Fibroblast of lung (primary cell): Measurements from ENCODE around the gene ERICH4.

ENCODE experiments used
- CTCF ChIP-seq, 2 donors: IDR thresholded peaks in 1 of 2; conservative IDR thresholded peaks in 1 of 2; 1 replicate in 1 of 2; 2 replicates in 1 of 2; pipeline ENCODE4 v1.5.1; 2011 to 2012; ENCODE audit warnings: low read length in 2 of 2, control low read depth in 1 of 2, inconsistent platforms in 1 of 2, low read depth in 1 of 2, mild to moderate bottlenecking in 1 of 2
- EZH2 ChIP-seq: IDR thresholded peaks from 2 replicates; pipeline ENCODE4 v1.5.1; 2012; ENCODE audit warnings: low read length, control low read depth, mild to moderate bottlenecking; ENCODE audit errors: missing control alignments

DNA sequence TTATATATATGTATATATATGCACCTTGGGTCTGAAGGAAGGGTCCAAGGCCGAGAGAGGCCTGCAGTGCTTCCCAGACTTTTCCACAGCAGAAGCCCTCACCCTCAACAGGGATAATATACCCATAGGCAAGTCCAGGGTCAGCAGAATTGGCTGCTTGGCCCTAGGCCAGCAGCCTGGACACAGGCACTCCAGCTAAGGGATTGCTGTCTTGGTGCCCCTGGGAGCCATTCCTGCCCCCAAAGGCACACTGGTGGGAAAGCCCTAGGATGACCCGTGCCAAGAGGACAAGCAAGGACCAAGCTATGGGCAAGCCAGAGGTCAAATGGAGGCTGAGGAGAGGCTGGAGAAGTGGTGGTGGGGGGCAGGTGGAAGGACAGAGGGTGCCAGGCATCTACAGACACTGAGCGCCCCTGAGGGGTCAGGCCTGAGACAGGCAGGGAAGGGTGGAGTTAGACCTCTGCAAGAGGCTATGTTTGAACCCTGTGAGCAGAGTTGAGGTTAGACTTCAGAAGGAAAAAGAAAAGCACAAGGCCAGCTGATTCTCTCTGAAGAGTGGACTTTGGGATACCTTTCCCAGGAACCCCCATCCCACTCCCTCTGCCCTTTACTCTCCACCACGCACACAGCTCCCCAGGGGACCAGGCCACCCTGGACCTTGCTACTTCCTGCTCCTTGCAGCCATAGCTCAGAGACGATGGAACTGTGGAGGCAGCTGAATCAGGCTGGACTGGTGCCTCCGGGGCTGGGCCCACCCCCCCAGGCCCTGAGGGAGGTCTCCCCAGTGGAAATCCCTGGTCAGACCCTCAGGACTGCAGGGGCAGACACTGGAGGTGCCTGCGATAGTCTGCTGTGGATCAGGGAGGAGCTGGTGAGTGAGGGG, at the start of gene ERICH4:
- TF ChIP-seq CTCF (conservative IDR thresholded peaks at IDR 0.05 in 1 of 2, IDR thresholded peaks at IDR 0.05 in 1 of 2; ENCODE audit: low read depth in 1 of 2, low read length in 2 of 2) (no peak), EZH2 (no peak)
